Stomach (tissue), 4 donors: Measurements from ENCODE around the gene PIGL.

Experiments used
- CTCF ChIP-seq, 7 experiments: fragments of 450-650 bp in 4 of 7; fragments of 200-600 bp in 3 of 7; sonication (generic) in 3 of 7; IDR thresholded peaks; one replicate each; pipeline ENCODE4 v1.5.1; 2016 to 2019; ENCODE audit warnings: antibody characterized with exemption in 7 of 7, control low read depth in 2 of 7, mild to moderate bottlenecking in 1 of 7
- EP300 ChIP-seq: sonication (generic); formaldehyde crosslinking; IDR thresholded peaks from one replicate; pipeline ENCODE4 v1.6.1; 2017; ENCODE audit warnings: antibody characterized with exemption
- POLR2A ChIP-seq, 4 donors: fragments of 450-650 bp; IDR thresholded peaks; one replicate each; pipeline ENCODE4 v1.6.1; 2016; ENCODE audit warnings: antibody characterized with exemption in 4 of 4, control low read depth in 2 of 4, mild to moderate bottlenecking in 1 of 4, moderate library complexity in 1 of 4
- POLR2AphosphoS5 ChIP-seq, 3 donors: sonication (generic); formaldehyde crosslinking; IDR thresholded peaks; one replicate each; pipeline ENCODE4 v1.6.1; 2016; ENCODE audit warnings: antibody characterized with exemption in 3 of 3

- TF ChIP-seq CTCF (IDR thresholded peaks at IDR 0.05), result no peak
- TF ChIP-seq POLR2A (IDR thresholded peaks at IDR 0.05), result no peak
- TF ChIP-seq POLR2AphosphoS5 (IDR thresholded peaks at IDR 0.05), result no peak
- no peak for TF ChIP-seq EP300
Measured at GRCh38 chr17:16339959-16340358, 122.9 kb downstream of the PIGL start.
